Forelimb muscle (tissue), 1 donor: ENCODE measurements around the gene ZBTB6. TPM values are rescaled to one million over a fixed set of nuclear protein-coding genes. Genes with fewer than 3 reads are reported as not detected.
"Not testable (repeated sequence)": the region's sequence is repeated elsewhere in the genome, so short reads cannot be mapped to it uniquely, and the experiment has no call there.

ENCODE experiments used
- DNase-seq: peaks from one replicate; pipeline ENCODE4 v3.0.0-alpha.2; 2013; ENCODE audit warnings: low read depth
- polyA plus RNA-seq: library from polyadenylated mRNA; unstranded; fragments of 120-200 nt; gene quantifications from one replicate; pipeline ENCODE4 v1.2.1, GENCODE V29; 2013; ENCODE audit not compliant: insufficient read length

ZBTB6 gene
- polyA plus RNA-seq, 1 donor: 9.6 TPM

DNA sequence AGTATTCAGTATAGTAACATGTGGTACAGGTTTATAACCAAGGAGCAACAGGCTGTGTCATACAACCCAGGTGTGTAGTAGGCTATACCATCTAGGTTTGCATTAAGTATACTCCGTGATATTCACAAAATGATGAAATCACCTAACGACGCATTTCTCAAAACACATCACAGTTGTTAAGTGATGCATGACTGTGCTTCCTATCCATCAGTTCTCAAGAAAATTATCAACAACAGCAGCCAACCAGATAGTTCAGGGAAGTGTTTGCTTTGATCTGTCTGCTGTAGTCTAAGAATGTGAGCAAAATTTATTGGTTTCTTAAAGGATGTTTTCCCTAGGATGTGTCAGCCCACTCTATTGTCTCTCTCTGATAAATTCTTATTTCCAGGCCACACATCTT is 10.8 kb upstream of the ZBTB6 start:
- DNase-seq: no peak

DNA sequence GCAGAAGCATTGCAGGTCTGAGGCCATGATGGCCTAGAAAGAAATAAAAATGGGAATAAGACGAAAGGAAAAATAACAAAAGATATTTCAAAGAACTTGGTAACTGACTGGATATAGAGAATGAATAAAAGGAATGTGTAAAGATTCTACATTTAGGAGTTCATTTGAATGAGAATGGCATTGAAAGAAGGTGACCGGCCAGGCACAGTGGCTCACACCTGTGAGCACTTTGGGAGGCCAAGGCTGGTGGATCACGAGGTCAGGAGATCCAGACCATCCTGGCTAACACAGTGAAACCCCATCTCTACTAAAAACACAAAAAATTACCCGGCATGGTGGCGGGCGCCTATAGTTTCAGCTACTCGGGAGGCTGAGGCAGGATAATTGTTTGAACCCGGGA is 9.6 kb upstream of the ZBTB6 start:
- DNase-seq: no peak

DNA sequence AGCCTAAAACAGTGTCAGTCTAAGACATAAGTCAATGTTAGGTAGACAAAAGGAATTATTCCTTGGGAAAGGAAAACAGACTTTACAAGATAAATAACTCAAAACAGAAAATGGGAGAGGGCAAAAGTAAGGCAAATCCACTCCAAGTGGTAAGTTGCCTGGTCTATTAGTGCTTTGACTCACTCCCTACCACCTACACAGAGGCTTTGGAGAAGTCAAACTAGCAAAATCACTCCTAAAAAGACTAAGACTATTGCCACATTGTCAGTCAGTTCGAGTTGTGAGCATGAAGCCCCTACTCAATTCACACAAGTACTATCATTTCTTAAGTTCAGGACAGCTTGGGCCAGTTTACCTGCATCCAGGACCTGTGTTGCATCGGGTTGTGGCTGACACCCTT is 5.2 kb upstream of the ZBTB6 start:
- no peak for DNase-seq

DNA sequence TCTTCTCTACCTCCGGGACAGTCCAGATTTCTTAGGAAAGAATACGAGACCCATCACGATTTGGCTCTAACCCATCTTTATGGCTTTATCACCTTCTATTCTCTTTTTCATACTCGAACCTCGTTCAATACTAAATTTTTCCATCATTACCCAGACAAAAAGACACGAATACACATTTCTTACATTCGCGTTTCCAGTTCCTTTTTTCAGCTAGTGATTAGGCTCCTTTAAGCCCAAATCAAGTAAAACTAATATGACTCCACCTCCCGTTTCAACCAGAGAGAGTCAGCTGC is 506 bp downstream of the ZBTB6 start:
- no peak for DNase-seq

DNA sequence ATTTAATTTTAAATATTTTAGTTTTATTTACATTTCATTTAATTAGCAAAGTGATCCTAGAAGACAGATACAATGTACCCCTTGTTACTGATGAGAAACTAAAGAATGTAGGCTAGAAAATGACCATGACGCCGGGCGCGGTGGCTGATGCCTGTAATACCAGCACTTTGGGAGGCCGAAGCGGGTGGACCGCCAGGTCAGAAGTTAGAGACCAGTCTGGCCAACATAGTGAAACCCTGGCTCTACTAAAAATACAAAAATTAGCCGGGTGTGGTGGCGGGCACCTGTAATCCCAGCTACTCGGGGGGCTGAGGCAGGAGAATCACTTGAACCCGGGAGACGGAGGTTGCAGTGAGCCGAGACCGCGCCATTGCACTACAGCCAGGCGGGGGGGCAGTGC is 7.0 kb downstream of the ZBTB6 start:
- DNase-seq: not testable (repeated sequence)

DNA sequence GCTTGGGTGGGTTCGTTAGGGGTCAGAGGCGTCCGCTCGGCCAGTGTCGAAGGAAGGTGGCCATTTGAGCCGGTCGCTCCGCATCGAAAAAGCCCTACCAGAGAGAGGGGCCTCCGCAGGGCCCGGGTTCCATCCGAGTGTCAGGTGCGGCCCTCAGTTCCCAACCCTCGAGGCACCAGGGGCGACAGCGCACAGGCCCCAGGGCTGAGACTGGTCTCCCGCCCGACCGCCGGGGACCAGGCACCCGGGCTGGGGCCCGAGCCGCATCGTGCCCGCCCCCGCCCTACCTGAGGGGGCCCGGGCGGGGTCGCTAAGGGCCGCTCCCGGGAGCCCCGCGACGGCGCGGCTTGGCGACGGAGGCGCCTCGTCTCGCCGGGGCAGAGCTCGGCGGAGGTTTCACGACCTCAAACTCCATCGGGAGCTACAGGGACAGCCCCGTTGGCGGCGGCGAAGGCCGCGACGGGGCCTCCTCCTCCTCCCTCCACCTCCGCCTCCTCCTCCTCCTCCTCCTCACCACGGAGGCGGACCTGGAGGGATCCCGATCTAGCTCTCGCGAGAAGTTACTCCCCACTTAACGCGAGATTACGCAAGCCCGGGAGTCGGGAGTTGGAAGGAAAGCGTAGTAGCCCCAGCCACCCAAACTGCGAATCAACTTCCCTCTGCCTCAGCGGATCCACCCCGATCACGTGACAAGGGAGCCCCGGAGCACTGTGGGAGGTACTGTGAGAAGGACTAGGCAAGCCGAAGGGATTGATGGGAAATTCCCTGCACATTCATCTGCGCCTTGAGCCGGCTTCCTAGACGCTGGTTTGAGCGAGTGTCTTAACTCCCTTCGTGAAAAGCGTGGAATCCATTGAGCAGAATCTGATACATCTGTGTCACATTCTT is 8.1 kb downstream of the ZBTB6 start, which contains the start of gene RC3H2:
RC3H2 (minus strand) TSS at position 537 of the 888 bp plus-strand sequence. CDS start 7,850 bp downstream, outside the sequence.
- peak; percentile 100 for DNase-seq

DNA sequence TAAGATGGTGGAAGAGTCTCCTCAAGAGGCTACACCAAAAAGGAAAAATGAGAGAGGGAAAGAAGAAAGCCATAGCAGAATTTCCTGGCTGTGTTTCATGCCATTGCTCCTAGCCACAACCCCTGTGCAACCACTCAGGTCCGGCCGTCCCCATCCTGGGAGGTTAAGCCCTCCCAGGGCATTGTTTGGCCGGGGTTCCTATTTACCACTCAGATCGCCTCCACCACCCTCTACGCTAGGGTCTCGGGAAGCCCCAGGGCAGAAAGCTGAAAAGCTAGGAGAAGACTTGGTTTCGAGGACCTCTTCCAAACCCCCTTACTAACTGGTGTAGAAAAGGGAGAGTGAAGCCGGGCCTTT is 8.7 kb downstream of the ZBTB6 start:
- no peak for DNase-seq

DNA sequence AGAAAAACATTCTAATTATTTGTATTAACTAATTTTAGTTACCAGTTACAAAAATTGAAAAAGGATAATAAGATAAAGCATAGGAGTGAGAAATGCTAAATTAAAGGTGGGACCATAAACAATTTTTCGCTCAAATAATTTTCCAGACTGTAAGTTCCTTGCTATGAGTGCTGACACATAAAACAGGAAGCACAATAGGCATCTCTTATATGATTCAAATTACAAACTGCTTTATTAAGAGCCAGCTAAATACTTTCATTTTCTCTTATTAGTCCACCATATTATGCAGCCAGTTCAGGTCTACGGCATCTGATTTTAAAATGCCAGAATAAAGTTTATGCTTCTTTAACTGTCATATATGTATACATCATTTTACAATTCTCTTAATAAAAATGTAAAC is 12.3 kb downstream of the ZBTB6 start:
- no peak for DNase-seq

DNA sequence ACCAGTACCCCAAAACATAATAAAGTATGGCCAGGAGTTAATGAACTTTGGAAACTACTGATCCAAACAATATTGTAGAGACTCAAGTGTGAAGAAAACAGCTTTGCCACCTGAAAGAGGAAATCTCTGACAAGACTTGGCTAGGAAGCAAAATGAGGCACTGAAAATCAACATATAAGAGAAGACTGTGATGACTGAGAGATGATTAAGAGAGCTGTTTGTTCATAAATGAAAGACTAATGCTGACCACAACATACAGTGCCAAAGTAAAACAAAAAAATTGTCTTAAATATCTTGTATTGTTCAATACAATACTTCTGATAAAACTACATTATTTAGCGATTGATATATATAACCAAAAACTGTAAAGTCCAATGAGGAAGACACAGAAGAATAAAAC is 15.2 kb downstream of the ZBTB6 start:
- no peak for DNase-seq

DNA sequence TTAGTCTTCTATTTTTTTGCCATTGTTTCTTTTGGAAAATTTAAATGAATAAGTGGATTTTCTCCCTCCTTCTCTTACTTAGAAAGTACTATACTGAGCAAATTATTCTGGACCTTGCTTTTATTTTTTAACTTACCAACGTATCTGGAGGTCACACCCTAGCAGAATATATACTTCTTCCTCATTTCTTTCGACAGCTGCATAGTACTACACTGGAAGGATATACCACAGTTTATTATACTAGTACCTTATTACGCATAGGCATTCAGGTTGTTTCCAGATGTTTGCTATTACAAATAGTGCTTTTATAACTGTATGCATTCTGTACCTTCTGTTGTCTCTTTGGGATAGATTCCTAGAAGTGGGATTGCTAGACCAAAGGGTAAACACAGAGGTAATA is 24.6 kb downstream of the ZBTB6 start:
- DNase-seq: no peak

DNA sequence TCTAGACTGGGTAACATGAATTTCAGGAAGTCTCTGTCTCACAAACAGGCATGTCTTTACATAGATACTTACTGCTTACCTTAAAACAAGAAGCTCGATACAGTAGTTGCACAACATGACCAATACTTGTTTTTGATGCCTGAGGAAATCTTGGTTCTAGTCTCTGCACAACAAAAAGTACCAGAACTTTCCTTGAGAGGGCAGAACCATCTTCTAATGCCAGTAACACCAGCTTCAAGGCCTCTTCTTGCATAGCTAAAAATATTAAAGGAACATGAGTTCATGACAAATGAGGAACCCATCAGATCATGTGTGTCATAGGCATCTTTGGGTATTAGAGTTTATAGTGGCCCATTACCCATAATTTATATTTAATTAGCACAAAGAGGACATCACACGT is 30.0 kb downstream of the ZBTB6 start:
- no peak for DNase-seq

DNA sequence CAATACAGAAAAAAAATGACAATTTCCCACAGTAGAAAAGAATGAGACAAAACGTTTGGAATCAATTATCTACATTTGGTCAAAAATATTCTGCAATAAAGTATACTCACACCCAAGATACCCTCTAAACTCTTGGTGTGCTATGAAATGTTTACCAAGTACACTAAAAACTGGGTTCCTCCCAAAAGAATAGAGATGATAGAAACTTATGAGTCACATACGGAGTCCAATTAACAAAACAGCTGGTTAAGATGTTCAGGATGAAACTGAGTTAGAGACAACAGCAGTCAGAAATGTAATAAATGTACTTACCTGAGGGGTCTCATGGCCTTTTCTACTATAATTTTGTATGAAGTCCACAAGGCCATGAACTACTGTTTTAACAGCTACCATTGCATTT is 33.7 kb downstream of the ZBTB6 start:
- no peak for DNase-seq

DNA sequence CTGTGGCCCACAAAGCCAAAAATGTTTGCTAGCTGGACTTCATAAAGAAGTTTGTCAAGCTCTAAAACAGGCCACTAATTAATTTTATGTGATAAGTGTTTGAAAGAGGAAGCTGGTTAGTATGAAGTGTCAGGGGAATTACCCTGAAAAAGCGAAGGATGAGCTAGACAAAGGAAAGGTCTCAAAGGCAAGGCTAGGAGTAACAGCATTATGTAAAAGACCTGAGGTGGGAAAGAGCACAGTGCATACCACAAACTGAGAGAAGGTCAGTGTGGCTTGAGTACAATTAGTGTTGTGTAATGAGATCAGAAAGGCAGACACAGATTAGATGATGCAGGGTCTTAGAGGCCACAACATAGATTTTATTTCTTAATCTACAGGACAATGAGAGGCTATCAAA is 37.6 kb downstream of the ZBTB6 start:
- no peak for DNase-seq

DNA sequence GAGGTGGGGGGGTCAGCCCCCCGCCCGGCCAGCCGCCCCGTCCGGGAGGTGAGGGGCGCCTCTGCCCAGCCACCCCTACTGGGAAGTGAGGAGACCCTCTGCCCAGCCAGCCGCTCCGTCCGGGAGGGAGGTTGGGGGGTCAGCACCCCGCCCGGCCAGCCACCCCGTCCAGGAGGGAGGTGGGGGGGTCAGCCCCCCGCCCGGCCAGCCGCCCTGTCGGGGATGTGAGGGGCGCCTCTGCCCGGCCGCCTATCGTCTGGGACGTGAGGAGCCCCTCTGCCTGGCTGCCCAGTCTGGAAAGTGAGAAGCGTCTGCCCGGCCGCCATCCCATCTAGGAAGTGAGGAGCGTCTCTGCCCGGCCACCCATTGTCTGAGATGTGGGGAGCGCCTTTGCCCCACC is 45.8 kb downstream of the ZBTB6 start:
- not testable (repeated sequence) for DNase-seq

DNA sequence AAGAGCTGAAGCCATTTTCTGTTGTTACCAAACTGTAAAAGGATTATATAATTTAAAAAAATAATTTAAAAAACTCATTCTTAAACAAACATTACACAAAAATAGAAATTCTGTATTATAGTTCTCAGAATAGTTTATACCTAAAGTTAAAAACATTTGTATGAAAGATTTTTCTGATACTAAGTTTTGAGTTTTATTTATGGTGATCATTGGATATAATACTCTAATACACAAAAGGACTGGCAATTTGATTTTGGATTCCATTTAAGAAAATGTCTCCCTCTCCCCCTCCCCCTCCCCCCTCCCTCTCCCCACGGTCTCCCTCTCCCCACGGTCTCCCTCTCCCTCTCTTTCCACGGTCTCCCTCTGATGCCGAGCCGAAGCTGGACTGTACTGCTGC is 47.0 kb downstream of the ZBTB6 start:
- no peak for DNase-seq

DNA sequence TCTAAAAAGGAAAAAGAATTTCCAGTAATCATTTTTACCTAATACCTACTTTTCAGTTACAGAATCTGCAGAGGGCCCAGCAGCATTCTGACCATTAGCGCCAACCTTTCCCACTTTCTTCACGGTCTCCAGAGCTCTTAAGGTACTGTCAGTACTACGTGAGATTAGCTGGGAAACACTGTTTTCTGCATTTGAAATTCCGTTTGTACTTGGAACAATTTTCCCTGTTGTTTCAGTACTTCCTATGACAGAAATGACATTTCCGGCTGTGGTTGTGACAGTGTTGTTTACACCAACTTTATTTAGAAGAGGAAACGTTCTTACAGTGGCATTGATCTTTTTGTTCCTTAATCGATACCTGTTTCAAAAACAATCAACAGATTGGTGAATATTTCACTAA is 47.8 kb downstream of the ZBTB6 start:
- DNase-seq: no peak

DNA sequence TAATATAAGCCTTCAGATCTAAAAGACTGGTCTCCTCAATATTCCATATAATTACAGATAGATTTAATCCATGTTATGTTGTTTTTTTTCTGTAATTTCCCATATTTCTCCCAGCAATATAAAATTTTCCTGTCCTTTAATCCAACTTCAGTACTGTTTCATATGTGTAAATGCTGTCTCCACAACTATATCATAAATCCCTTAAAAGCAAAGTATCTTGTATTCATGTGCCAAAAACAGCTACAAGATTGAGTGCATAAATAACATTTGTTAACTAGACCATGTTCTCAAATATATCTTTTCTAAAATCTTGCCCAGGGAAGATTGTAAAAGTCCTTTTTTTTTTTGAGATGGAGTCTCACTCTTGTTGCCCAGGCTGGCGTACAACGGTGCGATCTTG is 49.7 kb downstream of the ZBTB6 start:
- DNase-seq: no peak

DNA sequence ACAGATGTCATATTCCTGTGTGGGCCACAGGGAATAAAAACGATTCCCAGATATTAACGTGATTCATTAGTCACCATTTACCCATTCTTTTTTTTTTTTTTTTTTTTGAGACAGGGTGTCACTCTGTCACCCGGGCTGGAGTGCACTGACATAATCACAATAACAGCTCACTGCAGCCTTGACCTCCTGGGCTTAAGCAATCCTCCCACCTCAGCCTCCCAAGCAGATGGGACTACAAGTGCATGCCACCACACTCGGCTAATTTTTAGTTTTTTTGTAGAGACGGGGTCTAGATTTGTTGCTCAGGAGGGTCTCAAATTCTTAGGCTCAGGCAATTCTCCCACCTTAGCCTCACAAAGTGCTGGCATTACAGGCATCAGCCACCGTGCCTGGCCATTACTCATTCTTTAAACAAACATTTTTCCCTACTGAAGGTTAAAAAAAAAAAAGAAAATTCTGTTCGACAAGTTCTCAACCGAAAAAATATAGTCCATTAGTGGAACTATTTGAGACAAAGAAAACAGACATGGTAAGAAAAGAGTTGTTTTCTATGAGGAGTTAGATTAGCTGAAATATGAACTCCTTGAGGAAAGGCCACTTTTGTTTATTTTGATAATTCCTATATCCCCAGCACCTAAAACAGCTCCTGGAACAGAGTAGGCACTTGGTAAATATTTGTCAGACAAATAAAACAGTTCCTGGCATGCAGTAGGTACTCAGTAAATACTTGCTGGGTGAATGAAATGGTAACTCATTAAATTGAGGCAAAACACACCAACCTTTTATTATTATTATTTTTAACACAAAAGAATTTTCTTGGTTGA is 52.6 kb downstream of the ZBTB6 start:
- DNase-seq: no peak

Other genes starting within 250 kb of the ZBTB6 start
- not detected for gene OR1L3, start 238.2 kb downstream of the ZBTB6 start, polyA plus RNA-seq
- not detected for gene OR1L4, start 189.3 kb downstream of the ZBTB6 start, polyA plus RNA-seq
- gene OR1L6, start 171.0 kb downstream of the ZBTB6 start, polyA plus RNA-seq: not detected
- not detected for gene OR5C1, start 124.4 kb downstream of the ZBTB6 start, polyA plus RNA-seq
- gene OR1K1, start 113.2 kb downstream of the ZBTB6 start, polyA plus RNA-seq: not detected
- 15.2 TPM for gene PDCL, start 84.7 kb downstream of the ZBTB6 start, polyA plus RNA-seq
- gene RC3H2, start 8.0 kb downstream of the ZBTB6 start, polyA plus RNA-seq: 30.4 TPM
- gene ZBTB26, start 18.2 kb upstream of the ZBTB6 start, polyA plus RNA-seq: 8.8 TPM
- gene RABGAP1, start 27.7 kb upstream of the ZBTB6 start, polyA plus RNA-seq: 34.3 TPM
- 0.44 TPM for gene GPR21, start 120.3 kb upstream of the ZBTB6 start, polyA plus RNA-seq